Peyer's patch (tissue), 4 donors: ENCODE results near the gene SNRPD2.

ENCODE experiments used
- CTCF ChIP-seq, 6 experiments: fragments of 450-650 bp in 4 of 6; fragments of 200-600 bp in 2 of 6; sonication (generic) in 1 of 6; IDR thresholded peaks; one replicate each; pipeline ENCODE4 v1.5.1; 2017 to 2019; ENCODE audit warnings: antibody characterized with exemption in 6 of 6, mild to moderate bottlenecking in 3 of 6, moderate library complexity in 1 of 6
- POLR2A ChIP-seq, 2 donors: fragments of 450-650 bp; IDR thresholded peaks; one replicate each; pipeline ENCODE4 v1.5.1; 2017; ENCODE audit warnings: antibody characterized with exemption in 2 of 2, mild to moderate bottlenecking in 2 of 2, moderate library complexity in 2 of 2

- TF ChIP-seq POLR2A (IDR thresholded peaks at IDR 0.05): no peak
- TF ChIP-seq CTCF (IDR thresholded peaks at IDR 0.05): no peak
Measured at GRCh38 chr19:45710356-45711130, 18.8 kb upstream of the SNRPD2 start.
